Glomerular visceral epithelial cell (primary cell): ENCODE measurements around the gene RGP1.

Experiments
- DNase-seq: peaks from one replicate; pipeline ENCODE4 v3.0.0-alpha.2; 2016; ENCODE audit errors: extremely low spot score

The RGP1 gene

GRCh38 chr9:35719546-35719945, 29.5 kb upstream of the RGP1 start:
- no peak for DNase-seq

- no peak for DNase-seq
Measured at GRCh38 chr9:35723426-35723825, 25.7 kb upstream of the RGP1 start.

GRCh38 chr9:35723908-35724307, 25.2 kb upstream of the RGP1 start:
- DNase-seq, result no peak

GRCh38 chr9:35725362-35725761, 23.7 kb upstream of the RGP1 start:
- no peak for DNase-seq

GRCh38 chr9:35726931-35727330, 22.2 kb upstream of the RGP1 start:
- peak; percentile 69 for DNase-seq

GRCh38 chr9:35727676-35728040, 21.4 kb upstream of the RGP1 start:
- DNase-seq, result no peak

GRCh38 chr9:35728041-35728971, 20.8 kb upstream of the RGP1 start:
- DNase-seq, result peak; percentile 86

GRCh38 chr9:35729101-35729500, 20.0 kb upstream of the RGP1 start:
- DNase-seq, result no peak

- DNase-seq, result peak; percentile 89
Measured at GRCh38 chr9:35729700-35730485, 19.2 kb upstream of the RGP1 start.

GRCh38 chr9:35730486-35730854, 18.6 kb upstream of the RGP1 start:
- no peak for DNase-seq

- no peak for DNase-seq
Measured at GRCh38 chr9:35731415-35732184, 17.5 kb upstream of the RGP1 start.

GRCh38 chr9:35732185-35732799, 16.8 kb upstream of the RGP1 start, which contains the start of the genes CREB3 and TLN1:
Gene CREB3 (plus strand): TSS chr9:35732666. CDS start chr9:35732773, 107 bp downstream.
Gene TLN1 (minus strand): TSS chr9:35732195. CDS start chr9:35725694, 6,501 bp downstream.
- peak; percentile 99 for DNase-seq

- peak; percentile 77 for DNase-seq
Measured at GRCh38 chr9:35732800-35733541, 16.1 kb upstream of the RGP1 start.

GRCh38 chr9:35734096-35734495, 15.0 kb upstream of the RGP1 start:
- no peak for DNase-seq

GRCh38 chr9:35736201-35736633, 12.9 kb upstream of the RGP1 start:
- DNase-seq, result peak; percentile 82

- no peak for DNase-seq
Measured at GRCh38 chr9:35737143-35737542, 11.9 kb upstream of the RGP1 start.

- no peak for DNase-seq
Measured at GRCh38 chr9:35738186-35738585, 10.9 kb upstream of the RGP1 start.

GRCh38 chr9:35738924-35739323, 10.2 kb upstream of the RGP1 start:
- no peak for DNase-seq

GRCh38 chr9:35740243-35740642, 8.8 kb upstream of the RGP1 start:
- DNase-seq, result no peak

- no peak for DNase-seq
Measured at GRCh38 chr9:35741740-35742139, 7.3 kb upstream of the RGP1 start.

- DNase-seq, result no peak
Measured at GRCh38 chr9:35743452-35743851, 5.6 kb upstream of the RGP1 start.
